K562 (cell line): ENCODE data around the gene MFNG.

Source experiments
- CBFA2T2 ChIP-seq: fragments of 450-650 bp; conservative IDR thresholded peaks from 2 replicates; pipeline ENCODE4 v1.6.1; 2017; ENCODE audit warnings: mild to moderate bottlenecking
- CEBPB ChIP-seq: fragments of 450-650 bp; IDR thresholded peaks from 2 replicates; pipeline ENCODE4 v1.6.1; 2016; ENCODE audit warnings: missing genetic modification characterization, missing compliant biosample characterization
- CTCF ChIP-seq, 3 experiments: IDR thresholded peaks in 2 of 3; conservative IDR thresholded peaks in 1 of 3; 2 replicates each; pipeline ENCODE4 v1.5.1; 2011 to 2012; ENCODE audit warnings: low read length in 3 of 3, mild to moderate bottlenecking in 3 of 3, control low read depth in 2 of 3, improper control_type of control experiment in 1 of 3, inconsistent platforms in 1 of 3, low read depth in 1 of 3, mixed read lengths in 1 of 3, moderate library complexity in 1 of 3; ENCODE audit not compliant: insufficient read depth in 2 of 3
- EZH2 ChIP-seq: IDR thresholded peaks from 2 replicates; pipeline ENCODE4 v1.6.1; 2012; ENCODE audit warnings: low read depth, mild to moderate bottlenecking, inconsistent platforms, low read length, borderline replicate concordance
- HMG20B ChIP-seq: fragments of 250-450 bp; sonication (Bioruptor Pico); IDR thresholded peaks from 2 replicates; pipeline ENCODE4 v1.5.0; 2021; ENCODE audit warnings: mild to moderate bottlenecking
- HNRNPUL1 ChIP-seq: fragments of 200-400 bp; formaldehyde crosslinking; IDR thresholded peaks from 2 replicates; pipeline ENCODE4 v1.6.1; 2017; ENCODE audit warnings: low read length
- JUN ChIP-seq, 2 experiments: sonication (generic) in 1 of 2; formaldehyde crosslinking in 1 of 2; IDR thresholded peaks; 2 replicates each; pipeline versions ENCODE4 v1.6.1 to v1.8.0; 2012 to 2022; ENCODE audit warnings: borderline replicate concordance in 2 of 2, mild to moderate bottlenecking in 2 of 2, improper control_type of control experiment in 1 of 2, low read depth in 1 of 2, low read length in 1 of 2, missing genetic modification reagents in 1 of 2
- MLX ChIP-seq, 2 experiments: fragments of 450-650 bp in 1 of 2; sonication (generic) in 1 of 2; formaldehyde crosslinking; conservative IDR thresholded peaks; 2 replicates each; pipeline versions ENCODE4 v1.4.0 to v1.8.1; 2020 to 2022; ENCODE audit warnings: mild to moderate bottlenecking in 1 of 2, missing genetic modification reagents in 1 of 2
- PREB ChIP-seq: sonication (generic); formaldehyde crosslinking; IDR thresholded peaks from 2 replicates; pipeline ENCODE4 v1.8.1; 2023; ENCODE audit warnings: mild to moderate bottlenecking, missing genetic modification reagents
- REST ChIP-seq, 2 experiments: fragments of 450-650 bp; formaldehyde crosslinking in 1 of 2; IDR thresholded peaks; 2 replicates each; pipeline versions ENCODE4 v1.4.0 to v1.6.1; 2014 to 2020; ENCODE audit warnings: mild to moderate bottlenecking in 2 of 2, borderline replicate concordance in 1 of 2, low read depth in 1 of 2
- SIN3A ChIP-seq, 2 experiments: fragments of 150-350 bp in 1 of 2; IDR thresholded peaks; 2 replicates each; pipeline ENCODE4 v1.6.1; 2011 to 2016; ENCODE audit warnings: borderline replicate concordance in 2 of 2, low read depth in 2 of 2, low read length in 2 of 2, mild to moderate bottlenecking in 2 of 2, moderate library complexity in 2 of 2; ENCODE audit not compliant: control insufficient read depth in 1 of 2
- SMC3 ChIP-seq: conservative IDR thresholded peaks from 2 replicates; pipeline ENCODE4 v1.6.1; 2011; ENCODE audit warnings: low read depth, low read length, improper control_type of control experiment; ENCODE audit not compliant: insufficient read depth
- U2AF1 ChIP-seq: fragments of 200-400 bp; formaldehyde crosslinking; optimal IDR thresholded peaks from 2 replicates; pipeline ENCODE3; 2017; ENCODE audit warnings: mild to moderate bottlenecking, low read depth, low read length, moderate library complexity

GRCh38 chr22:37461961-37462360 is 24.2 kb downstream of the MFNG start:
- TF ChIP-seq EZH2 (no peak), SIN3A (IDR thresholded peaks at IDR 0.05; ENCODE audit: borderline replicate concordance in 2 of 2, control insufficient read depth in 1 of 2, low read depth in 2 of 2, low read length in 2 of 2) (no peak), CTCF (IDR thresholded peaks at IDR 0.05 in 2 of 3, conservative IDR thresholded peaks at IDR 0.05 in 1 of 3; ENCODE audit: insufficient read depth in 2 of 3, low read depth in 1 of 3, low read length in 3 of 3) (no peak), U2AF1 (no peak), HNRNPUL1 (no peak), SMC3 (no peak), MLX (CRISPR knock-in tag; conservative IDR thresholded peaks at IDR 0.05) (no peak), CEBPB (tag) (no peak), PREB (CRISPR knock-in tag) (no peak), HMG20B (CRISPR knock-in tag) (no peak), REST (IDR thresholded peaks at IDR 0.05; ENCODE audit: borderline replicate concordance) (no peak), REST (CRISPR knock-in tag; IDR thresholded peaks at IDR 0.05; ENCODE audit: low read depth) (no peak), JUN (IDR thresholded peaks at IDR 0.05; ENCODE audit: borderline replicate concordance, low read depth, low read length) (no peak), JUN (CRISPR knock-in tag; IDR thresholded peaks at IDR 0.05; ENCODE audit: borderline replicate concordance) (no peak), CBFA2T2 (no peak)
